GM12878 (cell line): ENCODE results near the gene MAP4. TPM values are rescaled to one million over a fixed set of nuclear protein-coding genes. Genes with fewer than 3 reads are reported as not detected.

ENCODE experiments used
- ATAC-seq: fragments of 200-7000 bp; cut with Tn5 transposase; 3 replicates; pipeline ENCODE4 v1.9.1; 2020; ENCODE audit warnings: mild to moderate bottlenecking, moderate library complexity
- BruUV-seq: library from RNA; stranded (reverse); fragments of 400-500 nt; replicated peaks from 2 replicates; lab custom pipeline; 2021; lab: Mats Ljungman, UMichigan
- CTCF ChIA-PET: fragments of 300-600 bp; sonication (Branson Sonifier 250); formaldehyde crosslinking; extraction: SDS; loops from one replicate; lab custom pipeline; 2021; ENCODE audit warnings: inconsistent platforms; lab: Yijun Ruan, JAX
- POLR2A ChIA-PET: fragments of 350-600 bp; formaldehyde crosslinking; extraction: SDS; loops from one replicate; lab custom pipeline; 2021; ENCODE audit warnings: inconsistent platforms; lab: Charles Lee
- RAD21 ChIA-PET: fragments of 300-600 bp; sonication (Branson Sonifier 250); formaldehyde crosslinking; loops from one replicate; lab custom pipeline; 2023; ENCODE audit warnings: antibody characterized with exemption; ENCODE audit not compliant: unreplicated experiment; lab: Charles Lee
- SMC1A ChIA-PET: fragments of 300-600 bp; sonication (Branson Sonifier 250); formaldehyde crosslinking; loops from one replicate; lab custom pipeline; 2023; ENCODE audit not compliant: unreplicated experiment, uncharacterized antibody; lab: Charles Lee
- DNase-seq: peaks from one replicate; pipeline ENCODE4 v3.0.0-alpha.2; 2011; ENCODE audit warnings: low read depth, low spot score
- FAIRE-seq: peaks from 3 replicates; lab custom pipeline; 2011; peaks lifted over from hg19 to GRCh38; lab: Jason Lieb, UNC
- H2AFZ ChIP-seq: 2 replicates; pipeline ENCODE4 v1.6.0; 2011; ENCODE audit warnings: low read depth, low read length, control low read depth; ENCODE audit not compliant: control insufficient read depth
- H3K27ac ChIP-seq: 2 replicates; pipeline ENCODE4 v1.5.1; 2011; ENCODE audit warnings: control low read depth; ENCODE audit not compliant: control insufficient read depth, insufficient read depth
- H3K27me3 ChIP-seq, 2 experiments: replicated peaks in 1 of 2; 2 replicates each; pipeline versions ENCODE4 v1.6.0 to v1.6.1; 2011; ENCODE audit warnings: low read length in 1 of 2; ENCODE audit not compliant: control insufficient read depth in 2 of 2, insufficient read depth in 2 of 2
- H3K36me3 ChIP-seq, 2 experiments: 2 replicates each; pipeline ENCODE4 v1.5.1; 2011; ENCODE audit warnings: low read length in 1 of 2; ENCODE audit not compliant: control insufficient read depth in 2 of 2, insufficient read depth in 2 of 2
- H3K4me1 ChIP-seq: 2 replicates; pipeline ENCODE4 v1.6.1; 2011; ENCODE audit warnings: mild to moderate bottlenecking, low read length, moderate library complexity, mixed read lengths; ENCODE audit not compliant: control insufficient read depth, insufficient read depth
- H3K4me2 ChIP-seq: 2 replicates; pipeline ENCODE4 v1.6.0; 2011; ENCODE audit warnings: control low read depth; ENCODE audit not compliant: control insufficient read depth, insufficient read depth
- H3K4me3 ChIP-seq: fragments of 200-600 bp; sonication (generic); 2 replicates; pipeline ENCODE4 v1.5.1; 2016
- H3K79me2 ChIP-seq: 2 replicates; pipeline ENCODE4 v1.6.0; 2011; ENCODE audit warnings: low read length; ENCODE audit not compliant: control insufficient read depth, insufficient read depth
- H3K9ac ChIP-seq: 2 replicates; pipeline ENCODE4 v1.8.0; 2011; ENCODE audit warnings: low read length, control low read depth, mixed read lengths; ENCODE audit not compliant: control insufficient read depth, insufficient read depth
- H3K9me3 ChIP-seq: replicated peaks from 3 replicates; pipeline ENCODE4 v1.5.1; 2011; ENCODE audit warnings: mild to moderate bottlenecking, low read length; ENCODE audit not compliant: control insufficient read depth, insufficient read depth
- H4K20me1 ChIP-seq: 2 replicates; pipeline ENCODE4 v1.6.0; 2011; ENCODE audit not compliant: control insufficient read depth, insufficient read depth
- BMI1 ChIP-seq: fragments of 450-650 bp; IDR thresholded peaks from 2 replicates; pipeline ENCODE4 v1.6.1; 2016; ENCODE audit warnings: mild to moderate bottlenecking, moderate library complexity, borderline replicate concordance
- E4F1 ChIP-seq: fragments of 450-650 bp; IDR thresholded peaks from 2 replicates; pipeline ENCODE4 v1.6.1; 2018; ENCODE audit warnings: borderline replicate concordance, mild to moderate bottlenecking; ENCODE audit not compliant: partially characterized antibody
- IRF4 ChIP-seq: IDR thresholded peaks from 2 replicates; pipeline ENCODE4 v1.6.1; 2011; ENCODE audit warnings: low read depth, low read length
- PAX5 ChIP-seq: IDR thresholded peaks from 2 replicates; pipeline ENCODE4 v1.6.1; 2011; ENCODE audit warnings: low read depth, low read length, borderline replicate concordance
- PAX8 ChIP-seq: fragments of 450-650 bp; IDR thresholded peaks from 2 replicates; pipeline ENCODE4 v1.6.1; 2017; ENCODE audit warnings: mild to moderate bottlenecking, moderate library complexity
- POLR2A ChIP-seq: IDR thresholded peaks from 2 replicates; pipeline ENCODE4 v1.6.1; 2011; ENCODE audit warnings: low read depth, mild to moderate bottlenecking, low read length
- WGBS: methylation state at CpG from one replicate; pipeline ENCODE4 v1.1.6; 2016; ENCODE audit warnings: low lambda C conversion rate; ENCODE audit not compliant: insufficient replicate concordance, insufficient coverage; ENCODE audit errors: missing lambda C conversion rate; 5-methylcytosine and 5-hydroxymethylcytosine counted together
- in situ Hi-C: fragments of 300-500 bp; cut with MboI; formaldehyde crosslinking; loops from 9 replicates; pipeline ENCODE4 v1.14.3; 2018; ENCODE audit warnings: mixed read lengths
- intact Hi-C: fragments of 100-400 bp; cut with micrococcal nuclease; formaldehyde crosslinking; loops from one replicate; pipeline ENCODE4 v1.14.2; 2022; ENCODE audit not compliant: unreplicated experiment
- polyA plus RNA-seq, 11 experiments: library from polyadenylated mRNA; depleted of rRNA in 4 of 11; unstranded in 6 of 11; stranded (reverse) in 5 of 11; fragments of >200 nt; fragmentation: Nextera tagmentation in 4 of 11; fragmentation: Illumina TruSeq in 1 of 11; extraction: Ambion mirVana in 4 of 11; extraction: Trizol in 1 of 11; gene quantifications; 1 replicate in 1 of 11; 2 replicates in 10 of 11; pipeline versions ENCODE4 v1.2.1 to v1.2.3, GENCODE V29; 2011 to 2016; ENCODE audit warnings: inconsistent platforms in 2 of 11, missing spikeins in 2 of 11, low read depth in 1 of 11
- total RNA-seq, 4 experiments: library from RNA; depleted of rRNA in 3 of 4; stranded (reverse); fragments of >200 nt in 3 of 4; fragmentation: Illumina TruSeq in 1 of 4; extraction: Trizol in 1 of 4; gene quantifications; 2 replicates each; pipeline versions ENCODE4 v1.2.1 to v1.2.3, GENCODE V29; 2013 to 2021

Gene MAP4
- total and polyA plus RNA-seq, 10 of the 15 experiments (the other 5 are each of a cell fraction or from before 2014, with no cell fraction given) = 22.2 to 145 (median 47.2) TPM

- ChIA-PET POLR2A (no interaction called here), RAD21 (no interaction called here)
- Histone ChIP-seq H3K4me1 (peaks cover 6% of the 10 kb centered on the region), H3K4me2 (no peak overlapping the region)
- in situ Hi-C loops = no loop called here
- FAIRE-seq = no peak
- 79% methylated on average over 3 of the region's 3 CpGs for WGBS
- TF ChIP-seq E4F1 = no peak
- no peak for TF ChIP-seq PAX8
- TF ChIP-seq BMI1 = no peak
- TF ChIP-seq PAX5 = no peak
- no peak for TF ChIP-seq POLR2A
- TF ChIP-seq IRF4 = no peak
- TF ChIP-seq, all 136 proteins: peak for 0
- CTCF ChIA-PET = no interaction called here
- Histone ChIP-seq H2AFZ (no peak overlapping the region), H3K36me3 (no peaks in the 10 kb centered on the region; a peak in 1 of 4 replicates), H3K4me3 (no peak overlapping the region), H4K20me1 (no peaks in the 10 kb centered on the region), H3K9me3 (no peaks in the 10 kb centered on the region), H3K79me2 (peaks cover 38% of the 10 kb centered on the region), H3K9ac (no peak overlapping the region), H3K27ac (no peak overlapping the region), H3K27me3 (no peaks in the 10 kb centered on the region)
- ATAC-seq (no peak), DNase-seq (no peak)
- BruUV-seq = no TSS peak
- SMC1A ChIA-PET = interaction anchor here (1.0 to 1.2 kb wide), 2 partner anchors 17 to 21 kb away, joined by 4 read pairs; no protein-coding TSS in a partner anchor
- intact Hi-C loops = no loop called here
Measured at GRCh38 chr3:48018841-48019240, 2.6 kb upstream of the MAP4 start.
